ENCODE measurements around the gene CFLAR.

The CFLAR gene

DNA sequence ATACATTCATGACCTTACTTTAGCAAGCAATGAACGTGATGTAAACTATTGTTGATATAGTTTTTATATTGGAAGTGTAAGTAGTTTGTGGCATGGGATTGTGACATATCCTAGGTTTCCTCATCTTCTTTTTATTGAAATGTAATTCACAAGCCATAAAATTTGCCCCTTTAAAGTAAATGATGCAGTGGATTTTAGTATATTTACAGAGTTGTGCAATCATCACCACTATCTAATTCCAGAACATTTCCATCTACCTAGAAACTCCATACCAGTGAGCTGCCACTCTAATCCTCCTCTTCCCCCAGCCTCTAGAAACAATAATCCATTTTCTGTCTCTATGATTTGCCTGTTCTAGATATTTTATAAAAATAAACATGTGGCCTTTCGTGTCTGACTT is 56.3 kb downstream of the CFLAR start:
- Histone ChIP-seq H3K27me3 (ENCODE audit: low read length) (no peaks in the 10 kb centered on the region), H2AFZ (ENCODE audit: low read depth, low read length, severe bottlenecking) (no peak overlapping the region), H4K20me1 (ENCODE audit: low read depth, low read length) (no peaks in the 10 kb centered on the region), H3F3A (ENCODE audit: insufficient read depth) (no peaks in the 10 kb centered on the region), H3K36me3 (ENCODE audit: low read length) (no peaks in the 10 kb centered on the region), H3K9me2 (replicated peaks; ENCODE audit: insufficient read depth, low read length) (no peaks in the 10 kb centered on the region), H3K4me3 (ENCODE audit: insufficient read depth, low read length, poor library complexity, severe bottlenecking) (no peak overlapping the region), H3K79me2 (ENCODE audit: insufficient read depth, low read length) (no peaks in the 10 kb centered on the region), H3K9ac (ENCODE audit: low read length) (no peak overlapping the region), H3K9me3 (ENCODE audit: insufficient read depth, low read length) (no peaks in the 10 kb centered on the region), H3K4me2 (ENCODE audit: low read depth, low read length, poor library complexity, severe bottlenecking) (no peak overlapping the region), H3K27ac (ENCODE audit: low read depth, low read length) (no peak overlapping the region)
- no peak for TF ChIP-seq EZH2phosphoT487 (conservative IDR thresholded peaks at IDR 0.05; ENCODE audit: low read length)
- TF ChIP-seq, protein P1, sequence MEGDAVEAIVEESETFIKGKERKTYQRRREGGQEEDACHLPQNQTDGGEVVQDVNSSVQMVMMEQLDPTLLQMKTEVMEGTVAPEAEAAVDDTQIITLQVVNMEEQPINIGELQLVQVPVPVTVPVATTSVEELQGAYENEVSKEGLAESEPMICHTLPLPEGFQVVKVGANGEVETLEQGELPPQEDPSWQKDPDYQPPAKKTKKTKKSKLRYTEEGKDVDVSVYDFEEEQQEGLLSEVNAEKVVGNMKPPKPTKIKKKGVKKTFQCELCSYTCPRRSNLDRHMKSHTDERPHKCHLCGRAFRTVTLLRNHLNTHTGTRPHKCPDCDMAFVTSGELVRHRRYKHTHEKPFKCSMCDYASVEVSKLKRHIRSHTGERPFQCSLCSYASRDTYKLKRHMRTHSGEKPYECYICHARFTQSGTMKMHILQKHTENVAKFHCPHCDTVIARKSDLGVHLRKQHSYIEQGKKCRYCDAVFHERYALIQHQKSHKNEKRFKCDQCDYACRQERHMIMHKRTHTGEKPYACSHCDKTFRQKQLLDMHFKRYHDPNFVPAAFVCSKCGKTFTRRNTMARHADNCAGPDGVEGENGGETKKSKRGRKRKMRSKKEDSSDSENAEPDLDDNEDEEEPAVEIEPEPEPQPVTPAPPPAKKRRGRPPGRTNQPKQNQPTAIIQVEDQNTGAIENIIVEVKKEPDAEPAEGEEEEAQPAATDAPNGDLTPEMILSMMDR (IDR thresholded peaks at IDR 0.05; ENCODE audit: insufficient read depth, low read length, poor library complexity, severe bottlenecking), result no peak

DNA sequence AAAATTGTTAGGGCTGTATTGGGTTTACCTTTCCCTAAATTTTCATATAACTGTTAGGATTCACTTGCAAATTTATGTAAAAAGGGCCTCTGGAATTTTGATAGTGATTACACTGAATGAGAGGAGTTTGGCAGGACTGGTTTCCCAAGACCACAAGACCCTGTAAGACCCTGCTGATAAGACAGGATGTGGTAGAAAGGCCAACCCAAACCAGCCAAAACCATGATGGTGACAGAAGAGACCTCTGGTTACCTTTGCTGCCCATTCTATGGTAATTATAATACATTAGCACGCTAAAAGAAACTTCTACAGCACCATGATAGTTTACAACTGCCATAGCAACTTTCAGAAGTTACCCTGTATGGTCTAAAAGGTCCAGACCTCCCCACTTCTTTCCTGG is 58.7 kb downstream of the CFLAR start:
- no peak overlapping the region for H3K4me2 ChIP-seq (ENCODE audit: low read depth, low read length, poor library complexity, severe bottlenecking)
- no peaks in the 10 kb centered on the region for H3K27me3 ChIP-seq (ENCODE audit: low read length)
- no peak overlapping the region for H2AFZ ChIP-seq (ENCODE audit: low read depth, low read length, severe bottlenecking)
- no peaks in the 10 kb centered on the region for H3K36me3 ChIP-seq (ENCODE audit: low read length)
- TF ChIP-seq, protein P1 (IDR thresholded peaks at IDR 0.05; ENCODE audit: insufficient read depth, low read length, poor library complexity, severe bottlenecking), result no peak
- TF ChIP-seq EZH2phosphoT487 (conservative IDR thresholded peaks at IDR 0.05; ENCODE audit: low read length), result no peak
- no peak overlapping the region for H3K27ac ChIP-seq (ENCODE audit: low read depth, low read length)
- H3K9me2 ChIP-seq (replicated peaks; ENCODE audit: insufficient read depth, low read length), result no peaks in the 10 kb centered on the region
- H3K4me3 ChIP-seq (ENCODE audit: insufficient read depth, low read length, poor library complexity, severe bottlenecking), result no peak overlapping the region
- H3F3A ChIP-seq (ENCODE audit: insufficient read depth), result no peaks in the 10 kb centered on the region
- no peaks in the 10 kb centered on the region for H3K79me2 ChIP-seq (ENCODE audit: insufficient read depth, low read length)
- no peaks in the 10 kb centered on the region for H4K20me1 ChIP-seq (ENCODE audit: low read depth, low read length)
- no peaks in the 10 kb centered on the region for H3K9me3 ChIP-seq (ENCODE audit: insufficient read depth, low read length)
- no peak overlapping the region for H3K9ac ChIP-seq (ENCODE audit: low read length)

DNA sequence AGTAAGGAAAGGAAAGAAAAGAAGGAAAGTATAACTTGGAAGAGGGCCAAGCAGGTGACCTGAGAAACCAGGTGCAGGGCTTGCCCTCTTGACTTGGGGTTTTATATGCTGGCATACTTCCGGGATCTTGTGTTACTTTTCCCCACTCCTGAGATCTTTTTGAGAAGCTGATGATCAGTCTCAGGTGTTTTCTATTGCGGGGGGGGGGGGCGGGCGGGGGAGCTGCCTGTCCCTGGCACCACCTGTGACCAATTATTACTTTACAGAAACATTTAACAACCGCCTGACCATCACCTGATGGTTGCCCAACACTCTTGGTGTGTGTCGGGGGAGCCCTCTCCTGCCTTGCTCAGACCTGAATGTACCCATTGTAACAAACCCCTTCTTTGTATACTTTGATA is 60.1 kb downstream of the CFLAR start:
- no peaks in the 10 kb centered on the region for H3K9me3 ChIP-seq (ENCODE audit: insufficient read depth, low read length)
- H4K20me1 ChIP-seq (ENCODE audit: low read depth, low read length), result no peaks in the 10 kb centered on the region
- no peak overlapping the region for H2AFZ ChIP-seq (ENCODE audit: low read depth, low read length, severe bottlenecking)
- no peak overlapping the region for H3K4me3 ChIP-seq (ENCODE audit: insufficient read depth, low read length, poor library complexity, severe bottlenecking)
- no peak overlapping the region for H3K9ac ChIP-seq (ENCODE audit: low read length)
- H3K9me2 ChIP-seq (replicated peaks; ENCODE audit: insufficient read depth, low read length), result no peaks in the 10 kb centered on the region
- H3F3A ChIP-seq (ENCODE audit: insufficient read depth), result no peaks in the 10 kb centered on the region
- no peak overlapping the region for H3K27ac ChIP-seq (ENCODE audit: low read depth, low read length)
- no peaks in the 10 kb centered on the region for H3K27me3 ChIP-seq (ENCODE audit: low read length)
- H3K79me2 ChIP-seq (ENCODE audit: insufficient read depth, low read length), result no peaks in the 10 kb centered on the region
- TF ChIP-seq, protein P1 (IDR thresholded peaks at IDR 0.05; ENCODE audit: insufficient read depth, low read length, poor library complexity, severe bottlenecking), result no peak
- TF ChIP-seq EZH2phosphoT487 (conservative IDR thresholded peaks at IDR 0.05; ENCODE audit: low read length), result no peak
- no peak overlapping the region for H3K4me2 ChIP-seq (ENCODE audit: low read depth, low read length, poor library complexity, severe bottlenecking)
- no peaks in the 10 kb centered on the region for H3K36me3 ChIP-seq (ENCODE audit: low read length)
